Measurements from ENCODE around the gene GALNS.
"Not testable (repeated sequence)": the region's sequence is repeated elsewhere in the genome, so short reads cannot be mapped to it uniquely, and the experiment has no call there.

GALNS gene

GRCh38 chr16:88775825-88776224 is 80.9 kb downstream of the GALNS start:
- Histone ChIP-seq H3K4me3 (no peak overlapping the region), H3K27ac (no peak overlapping the region)
- TF ChIP-seq CTCF (IDR thresholded peaks at IDR 0.05) = no peak
- no peak for DNase-seq (ENCODE audit: low spot score)

GRCh38 chr16:88774544-88775393 is 82.0 kb downstream of the GALNS start:
- no peak overlapping the region for H3K4me3 ChIP-seq
- no peak for DNase-seq (ENCODE audit: low spot score)
- peak overlapping the region in 1 of 2 donors; percentile 22 for H3K27ac ChIP-seq
- no peak for TF ChIP-seq CTCF (IDR thresholded peaks at IDR 0.05)

DNA sequence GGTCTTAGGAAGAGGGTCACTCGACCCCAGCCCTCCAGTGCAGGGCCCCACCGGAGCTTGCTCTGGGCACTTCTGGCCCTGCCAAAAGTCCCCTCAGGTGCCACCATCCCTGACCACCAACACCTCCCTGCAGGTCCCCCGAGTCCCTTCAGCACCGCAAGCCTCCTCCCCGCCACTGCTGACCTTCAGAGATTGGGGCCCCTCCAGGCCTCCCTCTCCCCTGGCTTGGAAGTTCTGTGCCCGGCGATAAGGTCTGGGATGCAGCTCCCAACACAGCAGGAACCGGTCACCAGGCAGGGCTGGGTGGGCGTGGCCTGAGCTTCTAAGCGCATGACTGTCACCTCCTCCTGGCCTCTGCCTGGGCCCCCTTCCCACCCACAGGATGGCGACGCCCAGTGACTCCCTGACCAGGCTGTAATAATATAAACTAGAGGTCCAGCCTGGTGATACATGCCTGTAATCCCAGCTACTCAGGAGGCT is 82.9 kb downstream of the GALNS start:
- Histone ChIP-seq H3K27ac (peak overlapping the region in 1 of 2 donors; percentile 76), H3K4me3 (no peak overlapping the region)
- DNase-seq (ENCODE audit: low spot score) = no peak
- TF ChIP-seq CTCF (IDR thresholded peaks at IDR 0.05) = no peak

DNA sequence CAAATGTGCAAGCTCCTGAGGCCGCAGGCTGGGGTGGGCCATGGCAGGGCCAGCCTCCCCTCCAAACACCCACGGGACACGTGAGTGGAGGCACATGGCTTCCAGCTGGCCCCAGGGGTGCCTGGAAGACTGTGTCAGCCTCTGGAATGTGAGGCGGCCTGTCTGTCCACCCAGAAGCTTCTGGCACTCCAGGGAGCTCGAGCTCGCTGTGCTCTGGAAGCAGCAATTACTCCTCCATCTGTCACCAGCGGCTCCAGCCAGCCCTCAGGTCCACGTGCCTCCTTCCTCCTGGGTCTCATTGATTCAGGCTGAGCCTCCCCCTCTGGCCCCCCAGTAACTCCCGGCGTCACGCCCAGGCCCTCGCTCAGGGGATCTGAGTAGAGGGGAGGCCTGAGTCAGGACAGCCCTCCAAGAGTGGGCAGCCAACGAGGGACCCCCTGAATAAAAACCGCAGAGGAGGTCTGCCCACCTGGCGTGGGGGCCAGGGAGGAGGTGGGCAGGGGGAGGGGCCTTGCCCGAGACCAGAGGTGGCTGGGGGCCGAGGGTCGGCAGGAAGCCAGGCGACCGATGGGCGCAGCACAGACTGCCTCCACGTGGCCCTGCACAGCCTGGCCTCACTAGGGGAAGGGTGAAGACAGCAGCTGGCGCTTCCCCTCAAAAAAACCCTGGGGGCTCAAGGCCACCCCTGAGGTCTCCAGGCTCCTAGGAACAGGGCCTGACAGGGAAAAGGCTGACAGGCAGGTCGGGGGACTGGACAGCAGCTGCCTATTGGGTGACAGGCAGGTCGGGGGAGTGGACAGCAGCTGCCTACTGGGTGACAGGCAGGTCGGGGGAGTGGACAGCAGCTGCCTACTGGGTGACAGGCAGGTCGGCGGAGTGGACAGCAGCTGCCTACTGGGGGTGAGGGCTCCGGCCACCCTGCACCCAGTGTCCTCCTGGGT is 83.6 kb downstream of the GALNS start:
- H3K4me3 ChIP-seq = no peak overlapping the region
- no peak for DNase-seq (ENCODE audit: low spot score)
- no peak for TF ChIP-seq CTCF (IDR thresholded peaks at IDR 0.05)
- H3K27ac ChIP-seq = peak overlapping the region in 1 of 2 donors; percentile 76

DNA sequence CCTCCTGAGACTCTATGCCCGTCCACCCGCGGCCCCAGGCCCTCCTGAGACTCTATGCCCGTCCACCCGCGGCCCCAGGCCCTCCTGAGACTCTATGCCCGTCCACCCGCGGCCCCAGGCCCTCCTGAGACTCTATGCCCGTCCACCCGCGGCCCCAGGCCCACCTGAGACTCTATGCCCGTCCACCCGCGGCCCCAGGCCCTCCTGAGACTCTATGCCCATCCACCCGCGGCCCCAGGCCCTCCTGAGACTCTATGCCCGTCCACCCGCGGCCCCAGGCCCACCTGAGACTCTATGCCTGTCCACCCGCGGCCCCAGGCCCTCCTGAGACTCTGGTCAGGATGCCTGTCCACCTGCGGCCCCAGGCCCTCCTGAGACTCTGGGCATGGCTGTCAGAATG is 85.0 kb downstream of the GALNS start:
- not testable (repeated sequence) for H3K4me3 ChIP-seq

DNA sequence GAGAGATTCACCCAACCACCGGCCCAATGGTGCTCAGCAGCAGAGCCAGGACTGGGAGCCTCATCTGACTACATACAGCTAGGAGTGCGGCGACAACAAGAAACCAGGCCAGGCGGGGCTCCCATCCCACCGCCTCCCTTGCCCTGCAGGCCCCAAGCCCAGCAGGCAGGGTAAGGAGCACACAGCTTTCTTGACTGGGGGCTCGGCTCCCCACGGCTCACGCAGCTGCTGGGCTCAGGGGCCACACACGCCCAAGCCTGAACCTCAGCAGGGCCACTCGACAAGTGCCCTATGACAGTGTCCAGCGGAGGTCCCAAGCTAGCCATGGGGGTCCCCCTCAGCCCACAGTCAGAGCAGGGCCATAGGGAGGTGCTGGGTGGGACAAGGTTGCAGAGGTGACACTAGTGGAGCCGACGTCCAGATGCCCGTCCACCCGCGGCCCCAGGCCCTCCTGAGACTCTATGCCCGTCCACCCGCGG is 85.4 kb downstream of the GALNS start:
- Histone ChIP-seq H3K4me3 (no peak overlapping the region), H3K27ac (no peak overlapping the region)
- no peak for DNase-seq (ENCODE audit: low spot score)
- no peak for TF ChIP-seq CTCF (IDR thresholded peaks at IDR 0.05)

More for the DNA sequence above, 85.0 kb downstream of the GALNS start:
- DNase-seq (ENCODE audit: low spot score); H3K27ac ChIP-seq: not testable (repeated sequence)
